Mucosa of descending colon (tissue), 3 donors: Measurements from ENCODE around the gene CASR. TPM values are rescaled to one million over a fixed set of nuclear protein-coding genes. Genes with fewer than 3 reads are reported as not detected.
"Not testable (repeated sequence)": the region's sequence is repeated elsewhere in the genome, so short reads cannot be mapped to it uniquely, and the experiment has no call there.

Experiments
- ATAC-seq: fragments of 200-7000 bp; cut with Tn5 transposase; one replicate; pipeline ENCODE4 v1.9.1; 2020; ENCODE audit warnings: mild to moderate bottlenecking, moderate library complexity
- DNase-seq, 3 donors: peaks; one replicate each; pipeline ENCODE4 v3.0.0-alpha.2; 2020
- H3K36me3 ChIP-seq: fragments of 200-600 bp; one replicate; pipeline ENCODE4 v1.8.0; 2021; ENCODE audit warnings: low read depth, mild to moderate bottlenecking
- H3K4me1 ChIP-seq: fragments of 200-600 bp; one replicate; pipeline ENCODE4 v1.8.0; 2021; ENCODE audit warnings: low read depth, mild to moderate bottlenecking
- H3K4me3 ChIP-seq: fragments of 200-600 bp; one replicate; pipeline ENCODE4 v1.8.0; 2021; ENCODE audit warnings: mild to moderate bottlenecking
- H3K9me3 ChIP-seq: fragments of 200-600 bp; one replicate; pipeline ENCODE4 v1.8.0; 2021; ENCODE audit warnings: mild to moderate bottlenecking
- intact Hi-C, 2 donors: fragments of 100-400 bp; cut with DNase I in 1 of 2; cut with micrococcal nuclease in 1 of 2; formaldehyde crosslinking; loops; one replicate each; pipeline versions ENCODE4 v1.11.0 to v1.11.1; 2022; cut with DNase I, micrococcal nuclease
- total RNA-seq, 3 donors: library from RNA; stranded (reverse); fragmentation: NEBNext Ultra II Directional in 2 of 3; extraction: Animal tissue kit (Norgen Biotek cat#: 25700) in 2 of 3; gene quantifications; one replicate each; pipeline versions ENCODE4 v1.2.1 to v1.2.4, GENCODE V29; 2021 to 2023
- TF ChIP-seq, protein P1 (sequence below): fragments of 200-600 bp; IDR thresholded peaks from one replicate; pipeline ENCODE4 v1.8.0; 2022; ENCODE audit warnings: antibody characterized with exemption, mild to moderate bottlenecking
- donor health status: DM: no; HTN: no; CAD: no; lungs with moderate emphysema.
- donor health status: DM: no; HTN: no; CAD: no.
- donor health status: DM: no; HTN: yes; CAD: no.

Gene CASR
- total RNA-seq, 3 donors from 2014 or later: 0.32 to 1.2 (median 0.36) TPM

- DNase-seq (no peak), ATAC-seq (no peak)
- no peaks in the 10 kb centered on the region for H3K9me3 ChIP-seq
- intact Hi-C loops: no loop called here
- TF ChIP-seq, protein P1, sequence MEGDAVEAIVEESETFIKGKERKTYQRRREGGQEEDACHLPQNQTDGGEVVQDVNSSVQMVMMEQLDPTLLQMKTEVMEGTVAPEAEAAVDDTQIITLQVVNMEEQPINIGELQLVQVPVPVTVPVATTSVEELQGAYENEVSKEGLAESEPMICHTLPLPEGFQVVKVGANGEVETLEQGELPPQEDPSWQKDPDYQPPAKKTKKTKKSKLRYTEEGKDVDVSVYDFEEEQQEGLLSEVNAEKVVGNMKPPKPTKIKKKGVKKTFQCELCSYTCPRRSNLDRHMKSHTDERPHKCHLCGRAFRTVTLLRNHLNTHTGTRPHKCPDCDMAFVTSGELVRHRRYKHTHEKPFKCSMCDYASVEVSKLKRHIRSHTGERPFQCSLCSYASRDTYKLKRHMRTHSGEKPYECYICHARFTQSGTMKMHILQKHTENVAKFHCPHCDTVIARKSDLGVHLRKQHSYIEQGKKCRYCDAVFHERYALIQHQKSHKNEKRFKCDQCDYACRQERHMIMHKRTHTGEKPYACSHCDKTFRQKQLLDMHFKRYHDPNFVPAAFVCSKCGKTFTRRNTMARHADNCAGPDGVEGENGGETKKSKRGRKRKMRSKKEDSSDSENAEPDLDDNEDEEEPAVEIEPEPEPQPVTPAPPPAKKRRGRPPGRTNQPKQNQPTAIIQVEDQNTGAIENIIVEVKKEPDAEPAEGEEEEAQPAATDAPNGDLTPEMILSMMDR: no peak
- no peak overlapping the region for H3K4me3 ChIP-seq
- H3K36me3 ChIP-seq: no peaks in the 10 kb centered on the region
- no peaks in the 10 kb centered on the region for H3K4me1 ChIP-seq
These were observed 17.2 kb downstream of the CASR start for GRCh38 chr3:122200661-122201060.

DNA sequence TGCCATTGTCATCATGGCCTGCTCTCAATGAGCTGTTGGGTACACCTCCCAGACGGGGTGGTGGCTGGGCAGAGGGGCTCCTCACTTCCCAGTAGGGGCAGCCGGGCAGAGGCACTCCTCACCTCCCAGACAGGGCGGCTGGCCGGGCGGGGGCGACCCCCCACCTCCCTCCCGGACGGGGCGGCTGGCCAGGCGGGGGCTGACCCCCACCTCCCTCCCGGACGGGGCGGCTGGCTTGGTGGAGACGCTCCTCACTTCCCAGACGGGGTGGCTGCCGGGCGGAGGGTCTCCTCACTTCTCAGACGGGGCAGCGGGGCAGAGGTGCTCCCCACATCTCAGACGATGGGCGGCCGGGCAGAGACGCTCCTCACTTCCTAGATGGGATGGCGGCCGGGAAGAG, 18.0 kb downstream of the CASR start:
- H3K9me3 ChIP-seq, H3K4me3 ChIP-seq, DNase-seq, H3K4me1 ChIP-seq, intact Hi-C loops, H3K36me3 ChIP-seq, ATAC-seq: not testable (repeated sequence)

- Histone ChIP-seq H3K9me3 (no peaks in the 10 kb centered on the region), H3K4me3 (no peak overlapping the region), H3K4me1 (no peaks in the 10 kb centered on the region), H3K36me3 (no peaks in the 10 kb centered on the region)
- ATAC-seq (no peak), DNase-seq (no peak)
- intact Hi-C loops: no loop called here
- TF ChIP-seq, protein P1: no peak
These were observed 25.1 kb downstream of the CASR start for GRCh38 chr3:122208579-122208978.

GRCh38 chr3:122213650-122214049, 30.2 kb downstream of the CASR start:
- no peaks in the 10 kb centered on the region for H3K36me3 ChIP-seq
- TF ChIP-seq, protein P1: no peak
- H3K4me3 ChIP-seq: no peak overlapping the region
- H3K9me3 ChIP-seq: no peaks in the 10 kb centered on the region
- ATAC-seq (no peak), DNase-seq (no peak)
- intact Hi-C loops: no loop called here
- H3K4me1 ChIP-seq: no peaks in the 10 kb centered on the region

GRCh38 chr3:122214711-122215110, 31.2 kb downstream of the CASR start:
- H3K36me3 ChIP-seq: no peaks in the 10 kb centered on the region
- TF ChIP-seq, protein P1: no peak
- no peak for ATAC-seq

GRCh38 chr3:122215592-122216298, 32.3 kb downstream of the CASR start:
- no peak overlapping the region for H3K4me3 ChIP-seq
- TF ChIP-seq, protein P1: no peak
- intact Hi-C loops: no loop called here
- no peaks in the 10 kb centered on the region for H3K4me1 ChIP-seq
- DNase-seq (no peak), ATAC-seq (no peak)
- H3K9me3 ChIP-seq: no peaks in the 10 kb centered on the region
- H3K36me3 ChIP-seq: no peaks in the 10 kb centered on the region

More at GRCh38 chr3:122214711-122215110, 31.2 kb downstream of the CASR start:
- no peaks in the 10 kb centered on the region for H3K4me1 ChIP-seq
- H3K9me3 ChIP-seq: no peaks in the 10 kb centered on the region
- intact Hi-C loops: no loop called here
- no peak for DNase-seq
- H3K4me3 ChIP-seq: no peak overlapping the region
